Keratinocyte (primary cell): ENCODE data around the gene YEATS4.

Experiments used
- CTCF ChIP-seq, 3 experiments: IDR thresholded peaks in 1 of 3; conservative IDR thresholded peaks in 1 of 3; optimal IDR thresholded peaks in 1 of 3; 2 replicates in 2 of 3; 3 replicates in 1 of 3; pipeline versions ENCODE3 to v1.5.1; 2011; ENCODE audit warnings: low read length in 3 of 3, mild to moderate bottlenecking in 3 of 3, moderate library complexity in 2 of 3, control low read depth in 1 of 3, inconsistent platforms in 1 of 3; ENCODE audit not compliant: insufficient read depth in 2 of 3; ENCODE audit errors: extremely low read depth in 1 of 3
- EZH2 ChIP-seq: IDR thresholded peaks from one replicate; pipeline ENCODE4 v1.6.1; 2012; ENCODE audit warnings: inconsistent platforms, mild to moderate bottlenecking, low read length, moderate library complexity

- TF ChIP-seq CTCF (optimal IDR thresholded peaks at IDR 0.05 in 1 of 3, IDR thresholded peaks at IDR 0.05 in 1 of 3, conservative IDR thresholded peaks at IDR 0.05 in 1 of 3; ENCODE audit: extremely low read depth in 1 of 3, insufficient read depth in 2 of 3, low read length in 3 of 3) (no peak), EZH2 (no peak)
These were observed 19.5 kb upstream of the YEATS4 start for GRCh38 chr12:69339999-69340398.
